ENCODE results near the gene SDHAF2.

DNA sequence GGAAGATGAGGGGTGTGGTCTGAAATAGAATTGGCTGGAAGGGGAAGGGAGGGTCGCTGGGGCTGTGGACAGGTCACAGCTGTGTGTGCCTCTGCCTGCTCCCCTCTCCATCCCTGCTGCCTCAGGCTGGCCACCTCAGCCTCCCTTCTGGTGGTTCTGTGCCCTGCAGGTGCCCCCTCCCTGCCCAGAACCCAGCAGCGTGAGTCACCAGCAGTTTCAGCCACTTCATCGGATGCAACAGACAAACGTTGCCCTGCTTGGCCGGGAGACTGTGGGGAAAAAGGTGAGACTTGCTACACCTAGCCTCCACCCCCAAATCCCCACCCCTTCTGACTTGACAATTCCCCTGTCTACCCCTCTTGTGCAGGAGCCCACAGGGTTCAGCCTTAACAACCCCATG is 56.9 kb downstream of the SDHAF2 start:
- no peak for TF ChIP-seq POLR2AphosphoS5 (IDR thresholded peaks at IDR 0.05)
- TF ChIP-seq, protein P1, sequence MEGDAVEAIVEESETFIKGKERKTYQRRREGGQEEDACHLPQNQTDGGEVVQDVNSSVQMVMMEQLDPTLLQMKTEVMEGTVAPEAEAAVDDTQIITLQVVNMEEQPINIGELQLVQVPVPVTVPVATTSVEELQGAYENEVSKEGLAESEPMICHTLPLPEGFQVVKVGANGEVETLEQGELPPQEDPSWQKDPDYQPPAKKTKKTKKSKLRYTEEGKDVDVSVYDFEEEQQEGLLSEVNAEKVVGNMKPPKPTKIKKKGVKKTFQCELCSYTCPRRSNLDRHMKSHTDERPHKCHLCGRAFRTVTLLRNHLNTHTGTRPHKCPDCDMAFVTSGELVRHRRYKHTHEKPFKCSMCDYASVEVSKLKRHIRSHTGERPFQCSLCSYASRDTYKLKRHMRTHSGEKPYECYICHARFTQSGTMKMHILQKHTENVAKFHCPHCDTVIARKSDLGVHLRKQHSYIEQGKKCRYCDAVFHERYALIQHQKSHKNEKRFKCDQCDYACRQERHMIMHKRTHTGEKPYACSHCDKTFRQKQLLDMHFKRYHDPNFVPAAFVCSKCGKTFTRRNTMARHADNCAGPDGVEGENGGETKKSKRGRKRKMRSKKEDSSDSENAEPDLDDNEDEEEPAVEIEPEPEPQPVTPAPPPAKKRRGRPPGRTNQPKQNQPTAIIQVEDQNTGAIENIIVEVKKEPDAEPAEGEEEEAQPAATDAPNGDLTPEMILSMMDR (IDR thresholded peaks at IDR 0.05), result no peak

All from upper lobe of left lung (tissue), 4 donors.